ENCODE results near the gene TARM1.

- TF ChIP-seq POLR2AphosphoS5 (IDR thresholded peaks at IDR 0.05) (no peak), CTCF (IDR thresholded peaks at IDR 0.05 in 8 of 11, conservative IDR thresholded peaks at IDR 0.05 in 3 of 11) (peak; percentile 17 to 72 (median 56)), POLR2A (IDR thresholded peaks at IDR 0.05) (no peak)
Observed at GRCh38 chr19:54029930-54030490, 51.2 kb downstream of the TARM1 start.
